AG04450 (cell line): Measurements from ENCODE around the gene RFC5. TPM values are rescaled to one million over a fixed set of nuclear protein-coding genes. Genes with fewer than 3 reads are reported as not detected.

Experiments
- CTCF ChIA-PET: fragments of 300-600, 350-600 bp; formaldehyde crosslinking; extraction: SDS; loops from one replicate; lab custom pipeline; 2022; ENCODE audit warnings: antibody characterized with exemption, inconsistent platforms; lab: Charles Lee
- POLR2A ChIA-PET: fragments of 350-600 bp; formaldehyde crosslinking; extraction: SDS; loops from one replicate; lab custom pipeline; 2021; ENCODE audit warnings: antibody characterized with exemption, inconsistent platforms; lab: Yijun Ruan, JAX
- DNase-seq: peaks from one replicate; pipeline ENCODE4 v3.0.0-alpha.2; 2011; ENCODE audit warnings: low read depth, low spot score
- H3K27ac ChIP-seq: one replicate; pipeline ENCODE4 v1.5.1; 2012; ENCODE audit warnings: low read depth, low read length, control low read depth
- H3K27me3 ChIP-seq: one replicate; pipeline ENCODE4 v1.6.0; 2012; ENCODE audit warnings: low read length; ENCODE audit not compliant: control insufficient read depth, insufficient read depth
- H3K4me3 ChIP-seq: 2 replicates; pipeline ENCODE4 v1.5.1; 2011; ENCODE audit warnings: mild to moderate bottlenecking, low read depth, low read length, control low read depth
- H3K9me3 ChIP-seq: 2 replicates; pipeline ENCODE4 v1.5.1; 2012; ENCODE audit warnings: low read length; ENCODE audit not compliant: control insufficient read depth, insufficient read depth
- polyA minus RNA-seq: library from RNA; depleted of rRNA, polyadenylated mRNA; stranded (reverse); fragments of >200 nt; gene quantifications from 2 replicates; pipeline ENCODE4 v1.2.3, GENCODE V29; 2011; rRNA and poly(A)+ RNA removed
- polyA plus RNA-seq: library from polyadenylated mRNA; depleted of rRNA; stranded (reverse); fragments of >200 nt; gene quantifications from 2 replicates; pipeline ENCODE4 v1.2.3, GENCODE V29; 2011; rRNA removed
- TF ChIP-seq, protein P1 (sequence below): IDR thresholded peaks from 2 replicates; pipeline ENCODE4 v1.5.1; 2011; ENCODE audit warnings: low read depth, low read length, control low read depth, inconsistent platforms

Gene RFC5, protein sequence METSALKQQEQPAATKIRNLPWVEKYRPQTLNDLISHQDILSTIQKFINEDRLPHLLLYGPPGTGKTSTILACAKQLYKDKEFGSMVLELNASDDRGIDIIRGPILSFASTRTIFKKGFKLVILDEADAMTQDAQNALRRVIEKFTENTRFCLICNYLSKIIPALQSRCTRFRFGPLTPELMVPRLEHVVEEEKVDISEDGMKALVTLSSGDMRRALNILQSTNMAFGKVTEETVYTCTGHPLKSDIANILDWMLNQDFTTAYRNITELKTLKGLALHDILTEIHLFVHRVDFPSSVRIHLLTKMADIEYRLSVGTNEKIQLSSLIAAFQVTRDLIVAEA
- polyA plus RNA-seq (9.6 and 10.4 TPM in 2 replicates), polyA minus RNA-seq (7.0 and 7.4 TPM in 2 replicates)

DNA sequence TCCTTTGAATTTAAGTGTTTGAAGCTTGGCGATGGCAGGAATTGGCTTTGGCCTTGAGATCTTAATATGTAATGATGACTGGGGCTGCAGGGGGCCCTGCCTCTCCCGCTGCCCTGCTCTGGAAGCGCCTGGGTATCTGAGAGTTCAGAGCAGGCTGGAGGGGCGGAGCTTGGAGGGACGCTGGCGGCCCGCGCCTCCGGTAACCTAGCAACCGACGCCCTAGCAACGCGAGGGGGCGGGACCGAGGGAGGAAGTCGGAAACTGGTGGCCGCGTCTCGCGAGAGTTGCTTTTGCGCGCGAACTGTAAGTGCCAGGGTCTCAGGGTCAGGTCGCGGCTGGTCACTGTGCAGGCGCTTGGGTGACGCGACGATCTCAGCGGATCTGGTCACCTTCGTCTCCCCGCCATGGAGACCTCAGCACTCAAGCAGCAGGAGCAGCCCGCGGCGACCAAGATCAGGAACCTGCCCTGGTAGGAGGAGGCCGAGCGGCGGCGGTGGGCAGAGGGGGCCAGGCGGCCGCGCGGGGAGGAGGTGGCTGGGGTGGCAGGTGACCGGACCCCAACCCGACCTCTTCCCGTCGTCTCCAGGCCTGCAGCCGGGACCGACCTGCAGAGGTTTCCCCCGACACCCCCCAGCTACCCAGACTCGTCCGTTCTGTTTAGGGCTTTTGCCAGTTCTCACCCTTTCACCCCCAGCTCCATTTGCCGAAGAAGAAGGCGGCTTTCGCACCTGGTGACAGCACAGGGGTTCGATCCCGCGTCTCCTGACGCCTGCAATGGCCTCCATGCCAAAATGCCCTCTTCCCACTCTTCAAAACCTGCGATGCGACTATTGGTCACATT, at the start of gene RFC5:
Gene RFC5, plus strand, starts transcription at position 280 of the 841 bp plus-strand sequence. Its CDS starts 125 bp downstream, at position 405.
- TF ChIP-seq, protein P1, sequence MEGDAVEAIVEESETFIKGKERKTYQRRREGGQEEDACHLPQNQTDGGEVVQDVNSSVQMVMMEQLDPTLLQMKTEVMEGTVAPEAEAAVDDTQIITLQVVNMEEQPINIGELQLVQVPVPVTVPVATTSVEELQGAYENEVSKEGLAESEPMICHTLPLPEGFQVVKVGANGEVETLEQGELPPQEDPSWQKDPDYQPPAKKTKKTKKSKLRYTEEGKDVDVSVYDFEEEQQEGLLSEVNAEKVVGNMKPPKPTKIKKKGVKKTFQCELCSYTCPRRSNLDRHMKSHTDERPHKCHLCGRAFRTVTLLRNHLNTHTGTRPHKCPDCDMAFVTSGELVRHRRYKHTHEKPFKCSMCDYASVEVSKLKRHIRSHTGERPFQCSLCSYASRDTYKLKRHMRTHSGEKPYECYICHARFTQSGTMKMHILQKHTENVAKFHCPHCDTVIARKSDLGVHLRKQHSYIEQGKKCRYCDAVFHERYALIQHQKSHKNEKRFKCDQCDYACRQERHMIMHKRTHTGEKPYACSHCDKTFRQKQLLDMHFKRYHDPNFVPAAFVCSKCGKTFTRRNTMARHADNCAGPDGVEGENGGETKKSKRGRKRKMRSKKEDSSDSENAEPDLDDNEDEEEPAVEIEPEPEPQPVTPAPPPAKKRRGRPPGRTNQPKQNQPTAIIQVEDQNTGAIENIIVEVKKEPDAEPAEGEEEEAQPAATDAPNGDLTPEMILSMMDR: no peak
- Histone ChIP-seq H3K4me3 (peak within 1 kb of the TSS; percentile 96), H3K9me3 (no peaks in the 10 kb centered on the region; the same call in 1 of the 2 replicates), H3K27ac (no peak within 1 kb of the TSS), H3K27me3 (no peaks in the 10 kb centered on the region)
- ChIA-PET POLR2A (interaction anchor here (1.1 kb wide), 1 partner anchor 142 kb away, joined by 5 read pairs; no protein-coding TSS in a partner anchor), CTCF (interaction anchor here (0.6 to 1.3 kb wide), 5 partner anchors 14 to 278 kb away, joined by 3 to 8 read pairs (median 3); no protein-coding TSS in a partner anchor)
- DNase-seq: peak; percentile 89

DNA sequence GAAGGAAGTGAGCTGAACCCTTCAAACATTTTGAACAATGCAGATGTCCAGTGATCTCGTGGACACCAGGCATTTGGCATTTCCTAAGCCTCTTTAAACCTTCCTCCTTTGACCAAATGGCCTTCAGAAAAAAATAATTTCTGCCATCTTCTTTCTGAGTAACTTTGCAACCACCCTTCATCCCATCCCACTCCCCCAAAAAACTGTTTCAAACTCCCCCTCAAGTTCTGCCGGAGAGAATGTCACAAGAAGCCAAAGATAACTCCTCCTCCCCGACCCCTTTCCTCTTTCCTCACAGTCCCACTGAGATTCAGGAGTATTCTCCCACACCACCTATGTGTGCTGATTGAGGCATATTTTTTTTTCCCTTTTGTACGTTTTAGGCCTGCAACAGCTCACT, 49.5 kb upstream of the RFC5 start:
- DNase-seq: no peak
- no peak overlapping the region for H3K27ac ChIP-seq
- POLR2A ChIA-PET: no interaction called here
- CTCF ChIA-PET: no interaction called here
- H3K27me3 ChIP-seq: peaks cover 27% of the 10 kb centered on the region
- no peaks in the 10 kb centered on the region for H3K9me3 ChIP-seq
- TF ChIP-seq, protein P1: no peak
- no peak overlapping the region for H3K4me3 ChIP-seq

DNA sequence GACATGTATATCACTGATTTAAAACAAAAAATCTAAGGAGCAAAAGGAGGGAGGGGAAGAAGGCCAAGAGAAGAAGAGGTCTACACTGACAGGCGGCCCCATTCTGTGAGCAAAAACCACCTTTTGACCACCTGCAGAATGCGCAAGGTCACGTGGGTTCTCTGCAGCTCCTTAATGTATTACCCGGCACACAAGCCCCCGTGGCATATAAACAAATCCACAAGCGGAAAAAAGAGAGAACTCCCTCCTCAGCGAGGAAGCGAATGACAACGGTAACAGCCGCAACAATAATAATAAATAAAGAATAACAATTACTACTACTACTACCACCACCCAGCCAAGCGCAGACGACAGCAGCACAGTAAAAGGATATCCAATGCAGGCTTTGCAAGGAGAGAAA, 49.0 kb upstream of the RFC5 start:
- peaks cover 27% of the 10 kb centered on the region for H3K27me3 ChIP-seq
- DNase-seq: no peak
- no peak overlapping the region for H3K4me3 ChIP-seq
- H3K27ac ChIP-seq: no peak overlapping the region
- H3K9me3 ChIP-seq: no peaks in the 10 kb centered on the region
- ChIA-PET CTCF (no interaction called here), POLR2A (no interaction called here)
- TF ChIP-seq, protein P1: no peak

DNA sequence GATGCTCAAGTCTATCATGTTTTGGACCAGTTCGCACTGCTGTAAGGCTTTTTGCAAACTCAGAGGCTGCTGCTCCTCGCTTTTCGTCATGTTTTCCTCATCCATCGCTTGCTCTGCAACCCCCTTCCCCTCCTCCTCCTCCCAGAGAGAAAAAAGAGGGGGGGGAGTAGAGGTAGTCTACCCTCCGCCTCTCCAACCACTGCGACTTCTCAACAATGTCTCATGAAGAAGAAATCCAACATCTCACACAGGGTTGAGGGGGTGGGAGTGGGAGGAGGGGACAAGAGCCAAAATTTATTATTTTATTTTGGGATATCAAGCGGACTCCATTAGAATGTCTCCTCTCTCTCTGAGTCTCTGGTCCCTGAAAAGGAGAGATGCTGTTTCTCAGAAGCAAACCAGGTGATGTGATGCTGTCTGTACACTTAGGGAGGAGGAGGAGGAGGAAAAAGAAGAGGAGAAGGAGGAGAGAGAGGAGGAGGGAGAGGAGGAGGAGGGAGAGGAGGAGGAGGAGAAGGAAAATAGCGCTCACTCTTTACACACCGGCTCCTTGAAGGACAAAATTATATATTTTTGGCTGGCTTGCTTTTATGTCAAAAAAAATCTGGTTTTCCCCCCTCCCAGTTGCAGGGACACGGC, 48.2 kb upstream of the RFC5 start:
- ChIA-PET CTCF (no interaction called here), POLR2A (no interaction called here)
- no peaks in the 10 kb centered on the region for H3K9me3 ChIP-seq
- TF ChIP-seq, protein P1: no peak
- H3K4me3 ChIP-seq: peak overlapping the region; percentile 37
- H3K27me3 ChIP-seq: peaks cover 27% of the 10 kb centered on the region
- no peak overlapping the region for H3K27ac ChIP-seq
- DNase-seq: no peak
